BJ (cell line): ENCODE results near the gene ATAT1. TPM values are rescaled to one million over a fixed set of nuclear protein-coding genes. Genes with fewer than 3 reads are reported as not detected.

ENCODE experiments used
- CTCF ChIA-PET: fragments of 350-600 bp; formaldehyde crosslinking; extraction: SDS; loops from one replicate; lab custom pipeline; 2021; ENCODE audit warnings: antibody characterized with exemption, inconsistent platforms; lab: Yijun Ruan, JAX
- POLR2A ChIA-PET: fragments of 300-600 bp; sonication (Branson Sonifier 250); formaldehyde crosslinking; extraction: SDS; loops from one replicate; lab custom pipeline; 2021; ENCODE audit warnings: antibody characterized with exemption; lab: Charles Lee
- DNase-seq: peaks from one replicate; pipeline ENCODE4 v3.0.0-alpha.2; 2011; ENCODE audit warnings: low read depth
- H3K27me3 ChIP-seq: 2 replicates; pipeline ENCODE4 v1.6.0; 2011; ENCODE audit warnings: low read length; ENCODE audit not compliant: control insufficient read depth, insufficient read depth
- H3K36me3 ChIP-seq: 2 replicates; pipeline ENCODE4 v1.5.1; 2011; ENCODE audit warnings: low read length; ENCODE audit not compliant: control insufficient read depth, insufficient read depth
- H3K4me3 ChIP-seq: 2 replicates; pipeline ENCODE4 v1.5.1; 2011; ENCODE audit warnings: low read depth, mild to moderate bottlenecking, control low read depth, low read length
- polyA plus RNA-seq: library from polyadenylated mRNA; depleted of rRNA; stranded (reverse); fragments of >200 nt; gene quantifications from 2 replicates; pipeline ENCODE4 v1.2.3, GENCODE V29; 2011
- TF ChIP-seq, protein P1 (sequence below): IDR thresholded peaks from 2 replicates; pipeline ENCODE4 v1.5.1; 2011; ENCODE audit warnings: low read depth, mild to moderate bottlenecking, control low read depth, inconsistent platforms, low read length, moderate library complexity; ENCODE audit not compliant: insufficient read depth

Gene ATAT1
- polyA plus RNA-seq, 1 experiment: 6.8 TPM

DNA sequence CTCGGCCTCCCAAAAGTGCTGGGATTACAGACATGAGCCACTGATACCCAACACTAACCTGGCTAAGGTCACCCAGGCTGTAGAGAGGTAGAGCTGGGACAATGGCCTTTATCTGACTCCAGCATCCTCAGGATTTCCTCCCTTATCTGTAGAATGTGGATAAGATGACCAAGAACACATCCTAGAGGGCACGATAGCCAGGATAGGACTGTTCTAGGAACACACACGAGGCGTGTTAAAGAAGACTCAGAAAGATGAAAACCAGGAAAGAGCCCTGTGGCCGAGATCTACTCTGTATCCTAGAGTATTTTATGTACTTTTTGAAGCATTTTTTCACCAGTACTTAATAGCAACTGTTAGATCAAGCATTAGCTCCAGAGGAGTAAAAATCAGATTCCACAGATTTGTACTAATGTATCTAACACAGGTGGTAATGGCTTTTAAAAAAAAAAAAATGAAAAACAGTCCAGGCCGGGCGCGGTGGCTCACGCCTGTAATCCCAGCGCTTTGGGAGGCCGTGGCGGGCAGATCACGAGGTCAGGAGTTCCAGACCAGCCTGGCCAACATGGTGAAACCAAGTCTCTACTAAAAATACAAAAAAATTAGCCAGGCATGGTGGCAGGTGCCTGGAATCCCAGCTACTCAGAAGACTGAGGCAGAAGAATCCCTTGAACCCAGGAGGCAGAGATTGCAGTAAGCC lies 26.9 kb upstream of the ATAT1 start:
- DNase-seq: no peak
- TF ChIP-seq, protein P1, sequence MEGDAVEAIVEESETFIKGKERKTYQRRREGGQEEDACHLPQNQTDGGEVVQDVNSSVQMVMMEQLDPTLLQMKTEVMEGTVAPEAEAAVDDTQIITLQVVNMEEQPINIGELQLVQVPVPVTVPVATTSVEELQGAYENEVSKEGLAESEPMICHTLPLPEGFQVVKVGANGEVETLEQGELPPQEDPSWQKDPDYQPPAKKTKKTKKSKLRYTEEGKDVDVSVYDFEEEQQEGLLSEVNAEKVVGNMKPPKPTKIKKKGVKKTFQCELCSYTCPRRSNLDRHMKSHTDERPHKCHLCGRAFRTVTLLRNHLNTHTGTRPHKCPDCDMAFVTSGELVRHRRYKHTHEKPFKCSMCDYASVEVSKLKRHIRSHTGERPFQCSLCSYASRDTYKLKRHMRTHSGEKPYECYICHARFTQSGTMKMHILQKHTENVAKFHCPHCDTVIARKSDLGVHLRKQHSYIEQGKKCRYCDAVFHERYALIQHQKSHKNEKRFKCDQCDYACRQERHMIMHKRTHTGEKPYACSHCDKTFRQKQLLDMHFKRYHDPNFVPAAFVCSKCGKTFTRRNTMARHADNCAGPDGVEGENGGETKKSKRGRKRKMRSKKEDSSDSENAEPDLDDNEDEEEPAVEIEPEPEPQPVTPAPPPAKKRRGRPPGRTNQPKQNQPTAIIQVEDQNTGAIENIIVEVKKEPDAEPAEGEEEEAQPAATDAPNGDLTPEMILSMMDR: no peak
- Histone ChIP-seq H3K36me3 (peaks cover 31% of the 10 kb centered on the region), H3K4me3 (no peak overlapping the region), H3K27me3 (no peaks in the 10 kb centered on the region)
- POLR2A ChIA-PET: interaction anchor here (0.7 kb wide), 1 partner anchor 149 kb away, joined by 27 read pairs; no protein-coding TSS in a partner anchor
- CTCF ChIA-PET: interaction anchor here (0.6 to 4.7 kb wide), 7 partner anchors 9 to 116 kb away, joined by 3 to 56 read pairs (median 5); partner anchors contain the start of gene MRPS18B

DNA sequence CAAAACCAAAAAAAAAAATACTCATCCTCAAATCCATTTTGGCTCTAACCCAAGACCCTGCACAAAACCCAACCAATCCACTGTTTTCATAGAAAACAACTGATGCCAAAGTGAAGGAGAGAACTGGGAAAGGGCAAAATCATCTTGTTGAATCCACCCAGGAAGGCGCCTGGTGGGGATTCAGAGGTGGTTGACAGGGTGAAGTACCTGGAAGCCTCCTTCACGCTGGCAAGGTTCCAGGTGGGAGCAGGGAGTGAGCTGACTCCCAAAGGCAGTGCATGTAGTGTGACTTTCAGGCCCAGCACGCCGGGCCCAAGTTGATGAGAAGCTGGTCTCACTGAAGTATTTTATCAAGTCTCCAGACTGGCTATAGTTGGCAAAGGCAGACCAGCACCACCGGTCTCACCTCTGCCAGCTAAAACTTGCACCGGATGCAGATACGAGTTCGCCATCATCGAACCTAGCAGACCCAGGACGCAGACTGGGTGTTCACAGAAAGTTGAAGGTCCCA lies 26.2 kb upstream of the ATAT1 start:
- peaks cover 37% of the 10 kb centered on the region for H3K36me3 ChIP-seq
- no peaks in the 10 kb centered on the region for H3K27me3 ChIP-seq
- TF ChIP-seq, protein P1: no peak
- DNase-seq: no peak
- no peak overlapping the region for H3K4me3 ChIP-seq
- ChIA-PET POLR2A (no interaction called here), CTCF (interaction anchor here (1.1 to 4.7 kb wide), 3 partner anchors 10 to 58 kb away, joined by 4 to 56 read pairs (median 5); no protein-coding TSS in a partner anchor)

DNA sequence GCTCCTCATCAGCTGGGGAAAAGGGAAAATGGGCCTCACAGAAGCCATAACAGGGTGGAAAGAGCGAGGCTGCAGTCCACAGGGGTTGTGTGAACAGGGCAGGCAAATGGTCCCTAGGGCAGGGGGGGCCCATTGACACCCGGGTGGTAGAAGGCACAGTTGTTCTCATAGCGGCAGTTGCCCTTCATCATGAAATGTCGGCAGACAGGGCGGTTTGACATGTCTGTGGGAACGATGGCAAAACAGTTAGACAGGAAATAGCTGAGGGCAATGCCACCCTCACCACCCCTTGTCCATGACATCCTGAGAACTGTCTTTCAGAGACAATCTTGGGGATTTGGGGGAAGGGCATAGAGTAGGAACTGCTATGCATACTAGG lies 25.2 kb upstream of the ATAT1 start:
- TF ChIP-seq, protein P1: no peak
- no peak for DNase-seq
- CTCF ChIA-PET: no interaction called here
- Histone ChIP-seq H3K27me3 (no peaks in the 10 kb centered on the region), H3K36me3 (peaks cover 43% of the 10 kb centered on the region), H3K4me3 (no peak overlapping the region)
- POLR2A ChIA-PET: no interaction called here

DNA sequence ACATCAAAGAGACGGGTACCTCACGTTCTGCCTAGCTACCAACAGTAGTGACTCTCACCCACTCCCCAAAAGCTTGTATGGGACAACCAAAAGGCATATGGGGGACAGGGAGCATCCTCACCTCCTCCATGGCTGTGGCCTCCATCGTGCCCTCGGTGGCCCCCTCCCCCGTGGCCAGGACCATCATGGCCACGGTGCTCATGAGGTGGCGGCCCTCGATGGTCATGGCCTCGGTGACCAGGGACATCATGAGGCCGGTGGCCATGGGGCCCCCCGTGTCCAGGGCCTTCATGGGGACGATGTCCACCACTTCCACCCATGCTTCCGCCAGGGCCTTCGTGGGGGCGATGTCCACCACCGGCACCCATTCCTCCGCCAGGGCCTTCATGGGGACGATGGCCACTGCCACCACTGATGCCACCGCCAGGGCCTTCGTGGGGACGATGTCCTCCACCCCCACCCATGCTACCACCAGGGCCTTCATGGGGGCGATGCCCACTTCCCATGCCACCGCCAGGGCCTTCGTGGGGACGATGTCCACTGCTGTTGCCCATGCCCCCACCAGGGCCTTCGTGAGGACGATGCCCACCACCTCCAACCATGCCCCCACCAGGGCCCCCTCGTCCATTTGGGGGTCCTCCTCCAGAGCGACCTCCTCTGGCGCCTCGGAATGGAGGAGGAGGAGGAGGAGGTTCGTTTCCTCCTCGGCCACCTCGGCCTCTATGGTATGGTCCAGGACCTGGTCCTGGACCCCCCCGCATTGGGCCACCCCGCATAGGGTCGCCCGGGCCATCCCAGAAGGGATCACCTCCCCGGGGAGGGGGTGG lies 24.6 kb upstream of the ATAT1 start:
- POLR2A ChIA-PET: no interaction called here
- TF ChIP-seq, protein P1: no peak
- no peak for DNase-seq
- H3K4me3 ChIP-seq: no peak overlapping the region
- H3K27me3 ChIP-seq: no peaks in the 10 kb centered on the region
- CTCF ChIA-PET: no interaction called here
- peaks cover 45% of the 10 kb centered on the region for H3K36me3 ChIP-seq

DNA sequence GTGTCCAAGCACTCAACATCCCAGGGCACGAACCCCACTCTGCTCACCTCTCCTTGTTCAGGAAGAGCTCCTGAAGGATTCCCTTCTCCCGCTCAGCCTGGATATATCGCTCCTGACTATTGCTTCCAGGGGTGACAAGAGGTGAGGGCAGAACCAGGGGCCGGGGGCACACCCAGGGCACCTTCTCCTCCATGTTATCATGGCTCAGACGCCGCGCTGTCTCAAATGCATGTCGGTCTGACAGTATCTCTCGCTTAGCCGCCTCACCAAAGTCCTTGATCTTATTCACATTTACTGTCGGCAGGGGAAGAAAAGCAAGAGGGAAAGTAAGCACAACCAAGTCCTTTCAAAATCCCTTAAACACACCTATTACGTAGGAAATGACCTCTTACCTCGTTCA lies 22.7 kb upstream of the ATAT1 start:
- TF ChIP-seq, protein P1: no peak
- ChIA-PET POLR2A (no interaction called here), CTCF (interaction anchor here (0.7 to 2.0 kb wide), 2 partner anchors 9 to 122 kb away, joined by 3 to 5 read pairs; no protein-coding TSS in a partner anchor)
- no peaks in the 10 kb centered on the region for H3K27me3 ChIP-seq
- H3K4me3 ChIP-seq: no peak overlapping the region
- H3K36me3 ChIP-seq: peaks cover 51% of the 10 kb centered on the region
- DNase-seq: no peak
